Smooth muscle cell (in vitro differentiated cells): ENCODE results near the gene RNF113B. TPM values are rescaled to one million over a fixed set of nuclear protein-coding genes. Genes with fewer than 3 reads are reported as not detected.

Experiments
- DNase-seq: peaks from one replicate; lab custom pipeline; 2025; ENCODE audit not compliant: unreplicated experiment; lab: John Stamatoyannopoulos, UW
- H2AFZ ChIP-seq: fragments of 200-600 bp; sonication (generic); 2 replicates; pipeline ENCODE4 v1.6.0; 2016; ENCODE audit warnings: antibody characterized with exemption, low read depth, mild to moderate bottlenecking
- H3F3A ChIP-seq: fragments of 200-600 bp; sonication (generic); 2 replicates; pipeline ENCODE4 v1.6.0; 2017; ENCODE audit warnings: antibody characterized with exemption, low read depth
- H3K27ac ChIP-seq: fragments of 200-600 bp; sonication (generic); 2 replicates; pipeline ENCODE4 v1.5.1; 2016; ENCODE audit warnings: low read depth, mild to moderate bottlenecking
- H3K27me3 ChIP-seq: fragments of 200-600 bp; sonication (generic); 2 replicates; pipeline ENCODE4 v1.6.1; 2016; ENCODE audit warnings: low read depth, mild to moderate bottlenecking
- H3K36me3 ChIP-seq: fragments of 200-600 bp; sonication (generic); 2 replicates; pipeline ENCODE4 v1.5.1; 2016; ENCODE audit warnings: low read depth
- H3K4me1 ChIP-seq: fragments of 200-600 bp; sonication (generic); 2 replicates; pipeline ENCODE4 v1.5.1; 2016; ENCODE audit warnings: low read depth
- H3K4me2 ChIP-seq: fragments of 200-600 bp; sonication (generic); 2 replicates; pipeline ENCODE4 v1.6.0; 2016; ENCODE audit warnings: mild to moderate bottlenecking
- H3K4me3 ChIP-seq: fragments of 200-600 bp; sonication (generic); 2 replicates; pipeline ENCODE4 v1.5.1; 2016; ENCODE audit warnings: mild to moderate bottlenecking
- H3K79me2 ChIP-seq: fragments of 200-600 bp; sonication (generic); 2 replicates; pipeline ENCODE4 v1.6.0; 2016; ENCODE audit warnings: low read depth, mild to moderate bottlenecking
- H3K9ac ChIP-seq: fragments of 200-600 bp; sonication (generic); 2 replicates; pipeline ENCODE4 v1.6.0; 2016; ENCODE audit warnings: low read depth
- H3K9me3 ChIP-seq: fragments of 200-600 bp; sonication (generic); replicated peaks from 2 replicates; pipeline ENCODE4 v1.5.1; 2016; ENCODE audit warnings: low read depth
- H4K20me1 ChIP-seq: fragments of 200-600 bp; sonication (generic); 2 replicates; pipeline ENCODE4 v1.6.0; 2016; ENCODE audit warnings: low read depth
- CTCF ChIP-seq: fragments of 200-600 bp; sonication (generic); IDR thresholded peaks from 2 replicates; pipeline ENCODE4 v1.5.1; 2017; ENCODE audit warnings: borderline replicate concordance, mild to moderate bottlenecking, antibody characterized with exemption; ENCODE audit not compliant: insufficient read depth, poor library complexity, severe bottlenecking
- WGBS: methylation state at CpG from one replicate; pipeline ENCODE4 v1.1.7; 2016; ENCODE audit warnings: low lambda C conversion rate; 5-methylcytosine and 5-hydroxymethylcytosine counted together
- polyA plus RNA-seq: library from polyadenylated mRNA; unstranded; fragments of >200 nt; fragmentation: Nextera tagmentation; extraction: Ambion mirVana; gene quantifications from 2 replicates; pipeline ENCODE4 v1.2.1, GENCODE V29; 2016
- total RNA-seq: library from RNA; depleted of rRNA; stranded (reverse); fragments of >200 nt; gene quantifications from 2 replicates; pipeline ENCODE4 v1.2.3, GENCODE V29; 2014

RNF113B gene
- total and polyA plus RNA-seq, 2 experiments from 2014 or later, result 0.38 TPM; not detected in 1

DNA sequence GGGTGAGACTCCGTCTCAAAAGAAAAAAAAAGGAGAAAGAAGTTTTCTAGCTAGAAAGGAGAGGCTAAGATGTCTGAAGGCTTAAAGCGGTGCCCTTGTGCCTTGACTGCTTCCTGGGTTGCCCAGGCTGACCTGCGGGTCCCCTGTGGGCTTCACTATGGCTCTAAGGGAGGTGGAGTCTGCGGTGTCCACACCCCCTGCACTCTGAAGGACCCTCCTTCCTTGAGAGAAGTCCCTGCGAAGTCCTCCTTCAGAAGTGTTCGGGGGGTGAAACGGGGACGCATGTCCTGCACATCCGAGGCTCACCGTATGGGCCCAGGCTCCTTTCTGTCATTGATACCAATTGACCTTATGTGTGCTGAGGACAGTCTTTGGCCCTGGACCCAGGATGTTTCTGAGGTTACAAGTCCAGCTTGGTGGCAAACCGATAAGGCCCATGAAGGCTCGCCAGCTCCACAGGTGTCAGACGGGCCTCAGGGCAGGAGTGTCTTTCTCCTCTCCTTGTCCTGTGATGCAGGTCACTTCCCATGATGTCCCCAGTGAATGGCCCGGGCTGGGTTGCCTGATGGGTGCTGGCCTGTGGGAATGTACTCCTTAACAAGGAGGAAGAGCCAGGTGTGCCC lies 11.6 kb upstream of the RNF113B start:
- WGBS, result 94% methylated on average over 14 of the region's 14 CpGs
- Histone ChIP-seq H3K9ac (no peak overlapping the region), H3K36me3 (no peaks in the 10 kb centered on the region)

GRCh38 chr13:98187965-98188261 lies 10.8 kb upstream of the RNF113B start:
- Histone ChIP-seq H3K4me1 (peaks cover 5% of the 10 kb centered on the region), H3K4me3 (no peak overlapping the region), H3K27ac (no peak overlapping the region), H3K9ac (no peak overlapping the region), H2AFZ (no peak overlapping the region), H4K20me1 (peaks cover 64% of the 10 kb centered on the region), H3K36me3 (no peaks in the 10 kb centered on the region), H3K27me3 (no peaks in the 10 kb centered on the region), H3F3A (no peaks in the 10 kb centered on the region), H3K79me2 (peaks cover 100% of the 10 kb centered on the region), H3K4me2 (no peak overlapping the region), H3K9me3 (no peaks in the 10 kb centered on the region)
- DNase-seq, result no peak
- WGBS, result 97% methylated on average over 7 of the region's 7 CpGs
- TF ChIP-seq CTCF, result no peak

More for the DNA sequence above, 11.6 kb upstream of the RNF113B start:
- Histone ChIP-seq H3K27ac (no peak overlapping the region), H3K4me3 (no peak overlapping the region), H3K4me2 (no peak overlapping the region), H3K4me1 (peaks cover 5% of the 10 kb centered on the region), H3K9me3 (no peaks in the 10 kb centered on the region), H2AFZ (no peak overlapping the region), H3K27me3 (no peaks in the 10 kb centered on the region), H3F3A (no peaks in the 10 kb centered on the region), H4K20me1 (peaks cover 71% of the 10 kb centered on the region), H3K79me2 (peaks cover 98% of the 10 kb centered on the region)
- no peak for DNase-seq
- no peak for TF ChIP-seq CTCF

DNA sequence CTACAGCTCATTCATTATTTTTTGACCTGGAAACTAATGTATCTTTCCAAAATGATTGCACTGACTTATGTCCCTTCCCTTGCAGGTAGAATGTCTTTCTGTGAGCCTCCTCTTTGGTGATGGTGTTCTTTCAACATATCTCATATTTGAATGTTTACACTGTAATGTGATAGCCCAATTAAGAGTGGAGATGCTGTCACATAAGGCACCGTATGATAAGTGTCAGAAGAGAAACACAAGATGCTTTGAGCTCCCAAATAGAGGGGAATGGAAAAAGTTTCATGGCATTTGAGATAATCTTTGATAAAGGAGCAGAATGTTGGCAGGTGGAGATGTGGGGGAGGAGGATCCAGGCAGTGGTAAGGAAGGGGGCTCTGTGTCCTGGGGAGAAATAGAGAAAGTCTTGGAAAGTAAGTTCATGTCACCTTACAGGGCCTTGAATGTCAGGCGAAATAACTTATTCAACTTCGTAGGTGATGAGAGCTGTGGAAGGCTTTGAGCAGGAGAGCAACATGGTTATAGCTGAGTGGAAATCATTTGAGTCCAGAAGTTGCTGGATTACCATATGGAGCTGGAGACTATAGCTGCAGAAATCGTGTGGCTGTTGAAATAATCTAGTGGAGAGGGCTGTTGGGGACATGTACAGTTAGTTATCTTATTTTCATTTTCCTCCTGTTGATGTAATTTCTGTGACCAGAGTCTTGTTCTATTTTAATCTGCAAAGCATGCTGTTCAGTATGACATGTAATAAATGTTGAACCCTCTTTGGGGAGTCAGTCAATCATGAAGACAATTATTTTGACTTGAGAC lies 10.3 kb upstream of the RNF113B start:
- Histone ChIP-seq H3K79me2 (peaks cover 100% of the 10 kb centered on the region), H3K4me2 (no peak overlapping the region), H2AFZ (no peak overlapping the region)

More for the DNA sequence above, 10.3 kb upstream of the RNF113B start:
- no peaks in the 10 kb centered on the region for H3K9me3 ChIP-seq
- no peak for DNase-seq
- peaks cover 5% of the 10 kb centered on the region for H3K4me1 ChIP-seq
- no peak for TF ChIP-seq CTCF
- H3K36me3 ChIP-seq, result no peaks in the 10 kb centered on the region
- peaks cover 63% of the 10 kb centered on the region for H4K20me1 ChIP-seq
- no peak overlapping the region for H3K4me3 ChIP-seq
- no peaks in the 10 kb centered on the region for H3K27me3 ChIP-seq
- H3K27ac ChIP-seq, result no peak overlapping the region
- H3K9ac ChIP-seq, result no peak overlapping the region
- no peaks in the 10 kb centered on the region for H3F3A ChIP-seq
- 81% methylated on average over 4 of the region's 4 CpGs for WGBS
